ENCODE measurements around the gene APCDD1L.
"Not testable (repeated sequence)": the region's sequence is repeated elsewhere in the genome, so short reads cannot be mapped to it uniquely, and the experiment has no call there.

Gene APCDD1L

GRCh38 chr20:58416057-58416456, 99.1 kb downstream of the APCDD1L start:
- no peak for DNase-seq (ENCODE audit: low read depth in 2 of 2)

- not testable (repeated sequence) for DNase-seq (ENCODE audit: low read depth in 2 of 2)
Observed at GRCh38 chr20:58414786-58415185, 100.4 kb downstream of the APCDD1L start.

GRCh38 chr20:58414216-58414615, 101.0 kb downstream of the APCDD1L start:
- DNase-seq (ENCODE audit: low read depth in 2 of 2) = not testable (repeated sequence)

All from stimulated activated CD8-positive, alpha-beta memory T cell treated with anti-CD3 and anti-CD28 coated beads, Interleukin-15, amount 100 ng/mL, for 4 hours (primary cell).